Right lobe of liver (tissue), 4 donors: ENCODE results near the gene EXOC4.

Experiments used
- CTCF ChIP-seq, 4 donors: fragments of 200-600 bp in 3 of 4; fragments of 450-650 bp in 1 of 4; IDR thresholded peaks; one replicate each; pipeline versions ENCODE4 v1.5.1 to v1.8.0; 2016 to 2022; ENCODE audit warnings: antibody characterized with exemption in 4 of 4, mild to moderate bottlenecking in 2 of 4
- POLR2A ChIP-seq: fragments of 450-650 bp; IDR thresholded peaks from one replicate; pipeline ENCODE4 v1.6.1; 2017; ENCODE audit warnings: antibody characterized with exemption, mild to moderate bottlenecking
- donor health status: DM: no; HTN: no; CAD: no.
- donor health status: DM: no; HTN: no; CAD: no.
- donor health status: DM: no; HTN: yes; CAD: no.

- TF ChIP-seq POLR2A (no peak), CTCF (IDR thresholded peaks at IDR 0.05) (no peak)
Observed at GRCh38 chr7:133582766-133583523, 330.1 kb downstream of the EXOC4 start.
